Neural crest cell (in vitro differentiated cells): ENCODE measurements around the gene WBP2NL. TPM values are rescaled to one million over a fixed set of nuclear protein-coding genes. Genes with fewer than 3 reads are reported as not detected.

Experiments used
- DNase-seq: peaks from one replicate; pipeline ENCODE4 v3.0.0; 2021; ENCODE audit warnings: low read depth, mixed read lengths, low spot score
- H3K27ac Mint-ChIP-seq: one replicate; pipeline ENCODE4 v1.8.0; 2021; ENCODE audit warnings: mild to moderate bottlenecking, mixed read lengths; ENCODE audit not compliant: unreplicated experiment
- H3K27me3 Mint-ChIP-seq: 2 replicates; pipeline ENCODE4 v1.8.0; 2021; ENCODE audit warnings: low read depth, mild to moderate bottlenecking, mixed read lengths
- H3K36me3 Mint-ChIP-seq: 2 replicates; pipeline ENCODE4 v1.8.0; 2021; ENCODE audit warnings: low read depth, mild to moderate bottlenecking, mixed read lengths
- H3K4me1 Mint-ChIP-seq: 2 replicates; pipeline ENCODE4 v1.8.0; 2021; ENCODE audit warnings: mixed read lengths
- H3K4me3 Mint-ChIP-seq: one replicate; pipeline ENCODE4 v1.8.0; 2021; ENCODE audit warnings: mild to moderate bottlenecking, mixed read lengths
- H3K9me3 Mint-ChIP-seq: 2 replicates; pipeline ENCODE4 v1.8.0; 2021; ENCODE audit warnings: mixed read lengths
- CTCF ChIP-seq: fragments of 200-600 bp; sonication (generic); conservative IDR thresholded peaks from 2 replicates; pipeline ENCODE4 v1.5.0; 2021; ENCODE audit warnings: antibody characterized with exemption, mild to moderate bottlenecking
- total RNA-seq: library from RNA; stranded (reverse); gene quantifications from 2 replicates; pipeline ENCODE4 v1.2.1, GENCODE V29; 2021

The WBP2NL gene
- total RNA-seq, 1 donor from 2014 or later, result not detected

GRCh38 chr22:41982865-41983264 is 15.7 kb upstream of the WBP2NL start:
- Mint-ChIP-seq H3K27ac (no peak overlapping the region), H3K4me1 (peaks cover 16% of the 10 kb centered on the region), H3K9me3 (no peaks in the 10 kb centered on the region), H3K36me3 (peaks cover 10% of the 10 kb centered on the region), H3K27me3 (peaks cover 4% of the 10 kb centered on the region), H3K4me3 (no peak overlapping the region)
- no peak for DNase-seq
- TF ChIP-seq CTCF, result no peak

GRCh38 chr22:41983513-41984405 is 14.8 kb upstream of the WBP2NL start:
- Mint-ChIP-seq H3K9me3 (no peaks in the 10 kb centered on the region), H3K36me3 (peaks cover 15% of the 10 kb centered on the region), H3K27me3 (peaks cover 4% of the 10 kb centered on the region), H3K4me1 (peaks cover 8% of the 10 kb centered on the region), H3K4me3 (no peak overlapping the region), H3K27ac (no peak overlapping the region)
- TF ChIP-seq CTCF, result no peak
- no peak for DNase-seq

GRCh38 chr22:41987276-41987675 is 11.3 kb upstream of the WBP2NL start:
- no peaks in the 10 kb centered on the region for H3K4me1 Mint-ChIP-seq
- peak overlapping the region; percentile 19 for H3K27ac Mint-ChIP-seq
- H3K9me3 Mint-ChIP-seq, result no peaks in the 10 kb centered on the region
- TF ChIP-seq CTCF, result no peak
- H3K36me3 Mint-ChIP-seq, result peaks cover 15% of the 10 kb centered on the region
- H3K4me3 Mint-ChIP-seq, result no peak overlapping the region
- no peak for DNase-seq
- no peaks in the 10 kb centered on the region for H3K27me3 Mint-ChIP-seq

GRCh38 chr22:41989246-41989645 is 9.3 kb upstream of the WBP2NL start:
- no peaks in the 10 kb centered on the region for H3K27me3 Mint-ChIP-seq
- peaks cover 12% of the 10 kb centered on the region for H3K36me3 Mint-ChIP-seq
- no peak overlapping the region for H3K27ac Mint-ChIP-seq

GRCh38 chr22:41991111-41991510 is 7.5 kb upstream of the WBP2NL start:
- Mint-ChIP-seq H3K27ac (no peak overlapping the region), H3K36me3 (peaks cover 14% of the 10 kb centered on the region), H3K4me1 (no peaks in the 10 kb centered on the region), H3K4me3 (no peak overlapping the region), H3K27me3 (no peaks in the 10 kb centered on the region), H3K9me3 (no peaks in the 10 kb centered on the region)
- no peak for DNase-seq
- no peak for TF ChIP-seq CTCF

More at GRCh38 chr22:41989246-41989645, 9.3 kb upstream of the WBP2NL start:
- H3K9me3 Mint-ChIP-seq, result no peaks in the 10 kb centered on the region
- no peak for DNase-seq
- no peak overlapping the region for H3K4me3 Mint-ChIP-seq
- TF ChIP-seq CTCF, result no peak
- H3K4me1 Mint-ChIP-seq, result no peaks in the 10 kb centered on the region
